Activated CD4-positive, CD25-positive, alpha-beta regulatory T cell treated with anti-CD3 and anti-CD28 coated beads, Interleukin-2, amount 50 U/mL, for 72 hours (primary cell): ENCODE results near the gene ZNF81.
"Not testable (repeated sequence)": the region's sequence is repeated elsewhere in the genome, so short reads cannot be mapped to it uniquely, and the experiment has no call there.

Source experiments
- DNase-seq: peaks from one replicate; pipeline ENCODE4 v3.0.0; 2021

ZNF81 gene

GRCh38 chrX:47846040-47846439 lies 9.3 kb downstream of the ZNF81 start:
- DNase-seq = no peak

GRCh38 chrX:47849778-47850177 lies 13.1 kb downstream of the ZNF81 start:
- no peak for DNase-seq

- DNase-seq = not testable (repeated sequence)
Measured at GRCh38 chrX:47850389-47850788, 13.7 kb downstream of the ZNF81 start.

GRCh38 chrX:47850901-47851300 lies 14.2 kb downstream of the ZNF81 start:
- DNase-seq = no peak

GRCh38 chrX:47854474-47854873 lies 17.8 kb downstream of the ZNF81 start:
- no peak for DNase-seq

- no peak for DNase-seq
Measured at GRCh38 chrX:47859686-47860085, 23.0 kb downstream of the ZNF81 start.

- DNase-seq = no peak
Measured at GRCh38 chrX:47862680-47863079, 26.0 kb downstream of the ZNF81 start.

- no peak for DNase-seq
Measured at GRCh38 chrX:47863187-47863586, 26.5 kb downstream of the ZNF81 start.

- no peak for DNase-seq
Measured at GRCh38 chrX:47864300-47864699, 27.6 kb downstream of the ZNF81 start.

- DNase-seq = no peak
Measured at GRCh38 chrX:47864785-47865184, 28.1 kb downstream of the ZNF81 start.

GRCh38 chrX:47873123-47873522 lies 36.4 kb downstream of the ZNF81 start:
- DNase-seq = no peak

GRCh38 chrX:47877327-47877726 lies 40.6 kb downstream of the ZNF81 start:
- no peak for DNase-seq

- no peak for DNase-seq
Measured at GRCh38 chrX:47878198-47878597, 41.5 kb downstream of the ZNF81 start.

GRCh38 chrX:47879463-47879862 lies 42.8 kb downstream of the ZNF81 start:
- no peak for DNase-seq

- no peak for DNase-seq
Measured at GRCh38 chrX:47880927-47881326, 44.2 kb downstream of the ZNF81 start.

GRCh38 chrX:47885501-47885900 lies 48.8 kb downstream of the ZNF81 start:
- no peak for DNase-seq

GRCh38 chrX:47898024-47898423 lies 61.3 kb downstream of the ZNF81 start:
- no peak for DNase-seq

- no peak for DNase-seq
Measured at GRCh38 chrX:47900833-47901232, 64.1 kb downstream of the ZNF81 start.

- no peak for DNase-seq
Measured at GRCh38 chrX:47902161-47902560, 65.5 kb downstream of the ZNF81 start.

- DNase-seq = no peak
Measured at GRCh38 chrX:47915886-47916493, 79.3 kb downstream of the ZNF81 start.

GRCh38 chrX:47918274-47918673 lies 81.6 kb downstream of the ZNF81 start:
- no peak for DNase-seq

GRCh38 chrX:47927212-47927611 lies 90.5 kb downstream of the ZNF81 start:
- no peak for DNase-seq

GRCh38 chrX:47931970-47932369 lies 95.3 kb downstream of the ZNF81 start:
- not testable (repeated sequence) for DNase-seq

GRCh38 chrX:47933946-47934345 lies 97.2 kb downstream of the ZNF81 start:
- no peak for DNase-seq

GRCh38 chrX:47936224-47936939 lies 99.7 kb downstream of the ZNF81 start:
- no peak for DNase-seq
